VCaP (cell line): ENCODE measurements around the gene LRRC8A.

Experiments used
- H3K27ac ChIP-seq: fragments of 450-650 bp; 2 replicates; pipeline ENCODE4 v1.5.1; 2017
- TF ChIP-seq, protein P1 (sequence below): fragments of 450-650 bp; conservative IDR thresholded peaks from 2 replicates; pipeline ENCODE4 v1.5.1; 2017; ENCODE audit warnings: mild to moderate bottlenecking, moderate library complexity

Gene LRRC8A

DNA sequence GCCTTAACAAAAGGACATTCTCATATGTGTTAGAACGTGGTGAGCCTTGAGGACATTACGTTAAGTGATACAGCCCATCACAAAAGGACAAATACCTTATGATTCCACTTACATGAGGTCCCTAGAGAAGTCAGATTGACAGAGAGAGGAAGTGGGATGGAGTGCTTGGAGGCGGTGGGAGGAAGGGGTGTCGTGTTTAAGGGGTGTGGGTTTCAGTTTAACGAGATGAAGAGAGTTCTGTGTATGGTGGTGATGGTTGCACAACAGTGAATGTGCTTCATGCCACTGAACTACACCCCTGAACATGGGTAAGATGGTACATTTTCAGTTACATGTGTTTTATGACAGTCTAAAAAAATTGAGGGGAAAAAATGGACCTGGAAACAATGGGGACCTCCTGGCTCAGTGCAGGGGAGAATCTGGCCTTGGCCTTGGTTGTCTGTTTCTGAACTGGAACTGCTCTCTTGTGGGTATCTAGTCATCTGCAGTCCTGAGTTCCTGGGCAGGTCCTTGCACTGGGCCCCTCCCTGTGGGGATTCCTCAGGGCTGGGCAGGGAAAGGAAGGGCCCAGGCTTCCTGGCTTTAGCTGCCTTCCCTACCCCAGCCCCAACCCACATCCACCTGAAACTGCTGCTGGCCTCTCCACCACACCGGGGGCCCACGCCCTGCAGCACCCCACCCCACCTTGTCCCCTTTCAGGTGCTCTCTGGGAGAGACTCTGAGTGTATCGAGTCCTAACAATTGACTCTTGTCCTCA is 17.8 kb downstream of the LRRC8A start:
- TF ChIP-seq, protein P1, sequence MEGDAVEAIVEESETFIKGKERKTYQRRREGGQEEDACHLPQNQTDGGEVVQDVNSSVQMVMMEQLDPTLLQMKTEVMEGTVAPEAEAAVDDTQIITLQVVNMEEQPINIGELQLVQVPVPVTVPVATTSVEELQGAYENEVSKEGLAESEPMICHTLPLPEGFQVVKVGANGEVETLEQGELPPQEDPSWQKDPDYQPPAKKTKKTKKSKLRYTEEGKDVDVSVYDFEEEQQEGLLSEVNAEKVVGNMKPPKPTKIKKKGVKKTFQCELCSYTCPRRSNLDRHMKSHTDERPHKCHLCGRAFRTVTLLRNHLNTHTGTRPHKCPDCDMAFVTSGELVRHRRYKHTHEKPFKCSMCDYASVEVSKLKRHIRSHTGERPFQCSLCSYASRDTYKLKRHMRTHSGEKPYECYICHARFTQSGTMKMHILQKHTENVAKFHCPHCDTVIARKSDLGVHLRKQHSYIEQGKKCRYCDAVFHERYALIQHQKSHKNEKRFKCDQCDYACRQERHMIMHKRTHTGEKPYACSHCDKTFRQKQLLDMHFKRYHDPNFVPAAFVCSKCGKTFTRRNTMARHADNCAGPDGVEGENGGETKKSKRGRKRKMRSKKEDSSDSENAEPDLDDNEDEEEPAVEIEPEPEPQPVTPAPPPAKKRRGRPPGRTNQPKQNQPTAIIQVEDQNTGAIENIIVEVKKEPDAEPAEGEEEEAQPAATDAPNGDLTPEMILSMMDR, result no peak
- H3K27ac ChIP-seq, result no peak overlapping the region

DNA sequence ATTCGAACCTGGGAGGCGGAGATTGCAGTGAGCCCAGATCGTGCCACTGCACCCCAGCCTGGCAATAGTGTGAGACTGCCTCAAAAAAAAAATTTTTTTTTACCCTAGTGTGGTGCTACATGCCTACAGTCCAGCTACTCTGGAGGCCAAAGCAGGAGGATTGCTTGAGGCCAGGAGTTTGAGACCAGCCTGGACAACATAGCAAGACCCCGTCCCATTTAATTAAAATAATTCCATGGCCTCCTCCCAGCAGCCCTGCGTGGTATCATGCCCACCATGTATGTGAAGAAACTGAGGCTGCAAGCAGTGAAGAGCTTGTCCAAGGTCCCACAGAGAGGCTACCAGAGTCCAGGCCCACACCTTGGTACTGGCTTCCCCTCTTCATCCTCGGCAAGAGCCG is 19.4 kb downstream of the LRRC8A start:
- TF ChIP-seq, protein P1, result no peak
- no peak overlapping the region for H3K27ac ChIP-seq

DNA sequence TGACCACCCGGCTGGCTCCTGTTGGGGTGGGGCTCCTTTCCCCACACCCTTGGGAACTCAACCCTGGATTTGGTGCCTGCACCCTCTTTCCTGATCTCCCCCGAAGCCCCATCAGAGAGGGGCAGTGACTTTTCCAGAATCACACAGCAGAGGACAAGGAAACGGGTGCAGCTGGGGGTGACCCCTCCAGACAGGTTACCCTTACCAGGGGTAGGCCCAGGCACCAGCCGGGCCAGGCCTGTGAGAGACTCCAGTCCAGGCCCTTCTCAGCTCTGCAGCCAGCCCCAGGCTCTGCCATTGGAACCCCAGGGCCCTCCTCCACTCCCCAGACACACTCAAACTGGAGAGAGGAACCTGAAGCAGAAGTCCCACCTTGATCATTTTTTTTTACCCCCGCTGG is 19.9 kb downstream of the LRRC8A start:
- no peak overlapping the region for H3K27ac ChIP-seq
- TF ChIP-seq, protein P1, result no peak

DNA sequence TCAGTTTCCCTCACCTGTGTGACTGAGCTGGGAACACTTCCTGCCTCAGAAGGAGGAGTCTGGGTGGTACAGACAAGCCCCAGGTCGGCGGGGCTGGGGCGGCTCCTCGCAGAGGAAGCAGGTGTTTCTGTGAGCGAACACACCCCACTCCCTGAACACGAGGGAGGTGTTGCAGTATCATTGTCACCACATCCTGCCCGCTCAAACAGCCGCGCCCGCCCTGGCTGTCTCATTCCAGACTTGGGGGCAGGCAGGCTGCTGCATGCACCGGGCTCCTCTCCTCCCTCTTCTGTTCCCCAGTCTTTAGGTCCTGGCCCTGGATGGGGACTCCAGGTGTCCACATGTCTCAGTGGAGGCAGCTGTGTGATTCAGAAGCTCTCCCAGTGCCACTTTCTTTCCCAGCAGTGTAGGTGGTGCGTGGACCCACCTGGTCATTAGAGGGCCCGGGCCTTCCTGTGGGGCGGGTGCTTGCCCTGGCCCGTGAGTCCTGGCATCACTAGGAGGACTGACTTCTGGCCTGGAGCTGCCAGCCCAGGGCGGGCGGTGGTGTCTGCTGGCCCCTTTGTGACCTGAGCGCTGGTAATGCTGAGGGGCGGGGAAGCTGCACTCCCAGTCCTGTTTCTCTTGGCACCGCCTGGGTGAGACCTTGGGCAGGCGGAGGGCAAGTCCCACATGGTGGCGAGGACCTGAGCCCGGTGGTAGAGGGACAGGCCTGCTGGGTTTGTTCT is 20.6 kb downstream of the LRRC8A start:
- H3K27ac ChIP-seq, result no peak overlapping the region
- TF ChIP-seq, protein P1, result no peak

DNA sequence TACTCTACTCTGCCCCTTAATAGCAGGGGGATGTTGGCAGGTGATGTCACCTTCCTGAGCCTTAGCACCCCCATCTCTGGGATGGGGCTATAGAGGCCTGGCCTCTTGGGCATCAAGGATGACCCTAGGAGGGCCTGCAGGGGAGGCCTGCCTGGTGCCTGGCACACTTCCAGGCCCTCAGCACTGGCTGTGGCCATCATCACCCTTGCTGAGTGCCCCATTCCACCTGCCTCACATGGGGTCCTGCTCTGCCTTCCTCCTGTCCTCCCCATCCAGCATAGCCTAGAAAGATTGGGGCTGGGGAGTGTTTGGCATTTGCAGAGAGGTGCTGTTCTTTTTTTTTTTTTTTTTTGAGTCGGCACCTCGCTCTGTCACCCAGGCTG is 21.1 kb downstream of the LRRC8A start:
- H3K27ac ChIP-seq, result no peak overlapping the region
- TF ChIP-seq, protein P1, result no peak

DNA sequence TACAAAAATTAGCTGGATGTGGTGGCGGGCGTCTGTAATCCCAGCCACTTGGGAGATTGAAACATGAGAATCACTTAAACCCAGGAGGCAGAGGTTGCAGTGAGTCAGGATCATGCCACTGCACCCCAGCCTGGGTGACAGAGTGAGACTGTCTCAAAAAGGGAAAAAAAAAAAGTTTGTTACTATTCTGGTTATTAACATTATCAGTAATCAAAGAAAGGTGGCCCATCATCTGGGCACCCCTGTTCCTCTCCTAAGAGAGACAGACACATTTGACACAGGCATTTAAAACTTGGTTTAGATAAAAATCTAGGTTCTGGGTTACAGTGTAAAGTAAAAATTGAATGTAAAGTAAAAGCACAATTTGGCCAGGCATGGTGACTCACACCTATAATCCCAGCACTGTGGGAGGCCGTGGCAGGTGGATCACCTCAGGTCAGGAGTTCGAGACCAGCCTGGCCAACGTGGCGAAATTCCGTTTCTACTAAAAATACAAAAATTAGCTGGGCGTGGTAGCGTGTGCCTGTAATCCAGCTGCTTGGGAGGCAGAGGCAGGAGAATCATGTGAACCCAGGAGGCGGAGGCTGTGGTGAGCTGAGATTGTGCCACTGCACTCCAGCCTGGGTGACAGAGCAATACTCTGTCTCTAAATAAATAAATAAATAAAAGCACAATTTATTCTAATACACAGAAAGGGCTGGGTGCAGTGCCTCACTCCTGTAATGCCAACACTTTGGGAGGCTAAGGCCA is 22.1 kb downstream of the LRRC8A start:
- TF ChIP-seq, protein P1, result no peak

DNA sequence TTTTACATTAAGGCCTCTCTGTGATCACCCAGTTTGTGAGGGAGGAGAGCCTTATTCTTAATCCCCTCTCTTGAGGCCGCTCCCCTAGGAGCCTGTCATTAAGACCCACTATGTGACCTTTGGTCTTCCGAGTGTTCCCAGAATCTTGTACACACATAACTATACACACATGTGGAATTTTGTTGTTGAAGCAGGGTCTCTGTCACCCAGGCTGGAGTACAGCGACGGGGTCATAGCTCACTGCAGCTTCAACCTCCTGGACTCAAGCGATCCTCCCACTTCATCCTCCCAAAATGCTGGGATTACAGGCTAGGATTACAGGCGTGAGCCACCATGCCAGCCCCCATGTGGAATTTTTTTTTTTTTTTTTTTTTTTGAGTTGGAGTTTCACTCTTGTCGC is 24.0 kb downstream of the LRRC8A start:
- H3K27ac ChIP-seq, result no peak overlapping the region
- TF ChIP-seq, protein P1, result no peak

More for the DNA sequence above, 22.1 kb downstream of the LRRC8A start:
- no peak overlapping the region for H3K27ac ChIP-seq
